A673 (cell line): ENCODE data around the gene HEMK1.

Experiments
- EZH2 ChIP-seq: fragments of 200-600 bp; sonication (generic); IDR thresholded peaks from 2 replicates; pipeline ENCODE4 v1.6.1; 2017; ENCODE audit warnings: borderline replicate concordance, low read depth, mild to moderate bottlenecking, mixed read lengths, antibody characterized with exemption, low read length; ENCODE audit not compliant: poor library complexity, severe bottlenecking
- TF ChIP-seq, protein P1 (sequence below): fragments of 300-800, 200-600 bp; sonication (generic); conservative IDR thresholded peaks from 2 replicates; pipeline ENCODE4 v1.5.1; 2017; ENCODE audit warnings: low read depth, mild to moderate bottlenecking, antibody characterized with exemption, low read length, moderate library complexity, mixed read lengths

DNA sequence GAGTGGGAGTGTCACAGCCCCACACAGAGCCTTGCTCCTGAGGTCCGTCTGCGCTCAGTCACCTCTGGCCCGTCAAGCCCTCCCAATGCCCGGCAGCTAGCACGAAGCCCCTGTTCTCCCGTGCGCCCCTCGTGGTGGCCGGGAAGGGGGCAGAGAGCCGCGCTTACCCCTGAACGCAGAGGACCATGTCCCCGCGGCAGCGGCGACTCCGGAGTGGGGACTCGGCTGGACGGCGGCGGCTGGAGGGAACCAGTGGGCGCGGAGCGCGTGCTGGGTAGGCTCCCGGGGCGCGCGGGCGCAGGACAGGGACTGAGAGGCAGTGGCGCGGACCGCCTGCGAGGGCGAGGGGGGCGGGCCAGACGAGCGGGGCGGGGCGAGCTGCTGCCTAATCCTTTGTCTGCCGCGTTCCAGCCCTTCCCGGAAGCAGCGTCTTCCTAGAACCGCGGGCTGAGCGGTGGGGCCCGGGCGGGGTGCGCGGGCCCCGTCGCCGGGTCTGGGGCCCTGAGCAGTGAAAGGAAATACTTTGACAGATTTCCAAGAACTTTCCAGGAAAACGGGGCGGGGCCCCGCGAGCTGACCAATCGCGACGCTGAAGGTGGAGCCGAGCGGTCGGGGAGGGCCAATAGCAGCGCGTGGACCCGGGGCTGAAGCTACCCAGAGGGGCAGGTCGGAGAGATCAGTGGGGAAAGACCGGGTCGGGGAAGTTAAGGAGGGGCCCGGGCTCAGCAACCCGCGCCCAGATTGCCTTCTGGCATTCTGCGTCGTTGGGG, 42.3 kb downstream of the HEMK1 start, which contains the start of gene CISH:
- TF ChIP-seq, protein P1, sequence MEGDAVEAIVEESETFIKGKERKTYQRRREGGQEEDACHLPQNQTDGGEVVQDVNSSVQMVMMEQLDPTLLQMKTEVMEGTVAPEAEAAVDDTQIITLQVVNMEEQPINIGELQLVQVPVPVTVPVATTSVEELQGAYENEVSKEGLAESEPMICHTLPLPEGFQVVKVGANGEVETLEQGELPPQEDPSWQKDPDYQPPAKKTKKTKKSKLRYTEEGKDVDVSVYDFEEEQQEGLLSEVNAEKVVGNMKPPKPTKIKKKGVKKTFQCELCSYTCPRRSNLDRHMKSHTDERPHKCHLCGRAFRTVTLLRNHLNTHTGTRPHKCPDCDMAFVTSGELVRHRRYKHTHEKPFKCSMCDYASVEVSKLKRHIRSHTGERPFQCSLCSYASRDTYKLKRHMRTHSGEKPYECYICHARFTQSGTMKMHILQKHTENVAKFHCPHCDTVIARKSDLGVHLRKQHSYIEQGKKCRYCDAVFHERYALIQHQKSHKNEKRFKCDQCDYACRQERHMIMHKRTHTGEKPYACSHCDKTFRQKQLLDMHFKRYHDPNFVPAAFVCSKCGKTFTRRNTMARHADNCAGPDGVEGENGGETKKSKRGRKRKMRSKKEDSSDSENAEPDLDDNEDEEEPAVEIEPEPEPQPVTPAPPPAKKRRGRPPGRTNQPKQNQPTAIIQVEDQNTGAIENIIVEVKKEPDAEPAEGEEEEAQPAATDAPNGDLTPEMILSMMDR = peak; percentile 44
- TF ChIP-seq EZH2 = no peak
